ENCODE data around the gene SLC37A2.
A peak's percentile ranks its signal among the peaks of the same experiment; 100 is the strongest.

SLC37A2 gene

GRCh38 chr11:125071435-125071834, 8.3 kb downstream of the SLC37A2 start:
- no peak for DNase-seq (ENCODE audit: low read depth)

- DNase-seq (ENCODE audit: low read depth): no peak
Observed at GRCh38 chr11:125071846-125072217, 8.7 kb downstream of the SLC37A2 start.

GRCh38 chr11:125072218-125072960, 9.3 kb downstream of the SLC37A2 start:
- DNase-seq (ENCODE audit: low read depth): no peak

- no peak for DNase-seq (ENCODE audit: low read depth)
Observed at GRCh38 chr11:125072961-125073590, 10.0 kb downstream of the SLC37A2 start.

GRCh38 chr11:125073616-125074483, 10.7 kb downstream of the SLC37A2 start:
- DNase-seq (ENCODE audit: low read depth): no peak

GRCh38 chr11:125074511-125075241, 11.6 kb downstream of the SLC37A2 start:
- DNase-seq (ENCODE audit: low read depth): no peak

GRCh38 chr11:125075242-125075625, 12.1 kb downstream of the SLC37A2 start:
- no peak for DNase-seq (ENCODE audit: low read depth)

GRCh38 chr11:125075900-125076317, 12.8 kb downstream of the SLC37A2 start:
- no peak for DNase-seq (ENCODE audit: low read depth)

GRCh38 chr11:125076378-125076945, 13.4 kb downstream of the SLC37A2 start:
- no peak for DNase-seq (ENCODE audit: low read depth)

- no peak for DNase-seq (ENCODE audit: low read depth)
Observed at GRCh38 chr11:125078016-125078415, 14.9 kb downstream of the SLC37A2 start.

GRCh38 chr11:125078516-125079140, 15.5 kb downstream of the SLC37A2 start:
- no peak for DNase-seq (ENCODE audit: low read depth)

- DNase-seq (ENCODE audit: low read depth): no peak
Observed at GRCh38 chr11:125079151-125079877, 16.2 kb downstream of the SLC37A2 start.

GRCh38 chr11:125079878-125080530, 16.9 kb downstream of the SLC37A2 start:
- no peak for DNase-seq (ENCODE audit: low read depth)

GRCh38 chr11:125080531-125080911, 17.4 kb downstream of the SLC37A2 start:
- DNase-seq (ENCODE audit: low read depth): no peak

- no peak for DNase-seq (ENCODE audit: low read depth)
Observed at GRCh38 chr11:125081098-125081798, 18.1 kb downstream of the SLC37A2 start.

GRCh38 chr11:125082040-125082439, 18.9 kb downstream of the SLC37A2 start:
- no peak for DNase-seq (ENCODE audit: low read depth)

GRCh38 chr11:125082611-125083311, 19.7 kb downstream of the SLC37A2 start:
- DNase-seq (ENCODE audit: low read depth): peak; percentile 84

- no peak for DNase-seq (ENCODE audit: low read depth)
Observed at GRCh38 chr11:125083312-125084056, 20.4 kb downstream of the SLC37A2 start.
